CD4-positive, alpha-beta T cell (primary cell): Measurements from ENCODE around the gene HLCS. TPM values are rescaled to one million over a fixed set of nuclear protein-coding genes. Genes with fewer than 3 reads are reported as not detected.

ENCODE experiments used
- ATAC-seq: fragments of 200-7000 bp; cut with Tn5 transposase; one replicate; pipeline ENCODE4 v1.10.0; 2022; ENCODE audit warnings: mild to moderate bottlenecking; ENCODE audit not compliant: poor library complexity
- CTCF ChIA-PET: fragments of 350-600 bp; sonication (Branson Sonifier 250); formaldehyde crosslinking; loops from one replicate; lab custom pipeline; 2021; ENCODE audit warnings: antibody characterized with exemption, inconsistent platforms; lab: Charles Lee
- POLR2A ChIA-PET: fragments of 350-600 bp; sonication (Branson Sonifier 250); formaldehyde crosslinking; loops from one replicate; lab custom pipeline; 2021; ENCODE audit warnings: antibody characterized with exemption, inconsistent platforms; lab: Charles Lee
- DNase-seq, 14 experiments: peaks; one replicate each; pipeline ENCODE4 v3.0.0-alpha.2; 2013 to 2020; ENCODE audit warnings: mixed read lengths in 2 of 14
- H3K27ac ChIP-seq, 2 donors: one replicate each; pipeline versions ENCODE4 v1.5.1 to v1.7.0; 2013; ENCODE audit warnings: low read length in 2 of 2, low read depth in 1 of 2, mild to moderate bottlenecking in 1 of 2
- H3K27me3 ChIP-seq, 2 experiments: 1 replicate in 1 of 2; 2 replicates in 1 of 2; pipeline versions ENCODE4 v1.6.1 to v1.7.0; 2013; ENCODE audit warnings: low read length in 2 of 2, control low read depth in 1 of 2, mild to moderate bottlenecking in 1 of 2, moderate library complexity in 1 of 2; ENCODE audit not compliant: insufficient read depth in 2 of 2, control insufficient read depth in 1 of 2
- H3K36me3 ChIP-seq: one replicate; pipeline ENCODE4 v1.6.1; 2013; ENCODE audit warnings: low read length, control low read depth; ENCODE audit not compliant: insufficient read depth
- H3K4me1 ChIP-seq: one replicate; pipeline ENCODE4 v1.6.1; 2013; ENCODE audit warnings: low read length, control low read depth; ENCODE audit not compliant: insufficient read depth
- H3K4me3 ChIP-seq: one replicate; pipeline ENCODE4 v1.5.1; 2013; ENCODE audit warnings: mild to moderate bottlenecking, low read length, moderate library complexity
- H3K9me3 ChIP-seq, 2 experiments: 1 replicate in 1 of 2; 2 replicates in 1 of 2; pipeline versions ENCODE4 v1.6.1 to v1.7.0; 2013; ENCODE audit warnings: low read length in 2 of 2, mild to moderate bottlenecking in 2 of 2, control low read depth in 1 of 2, moderate library complexity in 1 of 2; ENCODE audit not compliant: control insufficient read depth in 1 of 2, insufficient read depth in 1 of 2
- H3K27ac Mint-ChIP-seq: one replicate; pipeline ENCODE4 v1.8.0; 2020; ENCODE audit warnings: mixed read lengths
- H3K27me3 Mint-ChIP-seq: one replicate; pipeline ENCODE4 v1.8.0; 2021; ENCODE audit warnings: mixed read lengths
- H3K36me3 Mint-ChIP-seq: one replicate; pipeline ENCODE4 v1.8.0; 2021; ENCODE audit warnings: low read depth, mixed read lengths
- H3K4me1 Mint-ChIP-seq: one replicate; pipeline ENCODE4 v1.8.0; 2021; ENCODE audit warnings: low read depth, mixed read lengths
- H3K4me3 Mint-ChIP-seq: one replicate; pipeline ENCODE4 v1.8.0; 2020; ENCODE audit warnings: mild to moderate bottlenecking, mixed read lengths
- H3K9me3 Mint-ChIP-seq: one replicate; pipeline ENCODE4 v1.8.0; 2020; ENCODE audit warnings: mixed read lengths
- CTCF ChIP-seq: fragments of 200-600 bp; IDR thresholded peaks from one replicate; pipeline ENCODE4 v1.8.0; 2022; ENCODE audit warnings: antibody characterized with exemption, mild to moderate bottlenecking
- intact Hi-C, 2 experiments: fragments of 100-400 bp; cut with DNase I in 1 of 2; cut with micrococcal nuclease in 1 of 2; formaldehyde crosslinking; loops; one replicate each; pipeline versions ENCODE4 v1.15.1 to v1.9.0; 2023 to 2025; cut with DNase I, micrococcal nuclease
- total RNA-seq, 174 experiments: library from RNA in 2 of 174; stranded (reverse) in 2 of 174; gene quantifications; one replicate each; pipeline ENCODE4 v1.2.3 and lab custom pipeline; 2021 to 2026

Gene HLCS
- total RNA-seq, 2 experiments from 2014 or later, result 8.1 to 10.0 TPM

- H3K4me1 ChIP-seq, result no peaks in the 10 kb centered on the region
- Mint-ChIP-seq H3K4me3 (no peak overlapping the region), H3K9me3 (no peaks in the 10 kb centered on the region), H3K36me3 (peaks cover 5% of the 10 kb centered on the region), H3K27me3 (no peaks in the 10 kb centered on the region), H3K4me1 (peaks cover 11% of the 10 kb centered on the region), H3K27ac (no peak overlapping the region)
- ChIA-PET POLR2A (no interaction called here), CTCF (no interaction called here)
- H3K9me3 ChIP-seq, result peaks cover 0 to 6% of the 10 kb centered on the region in 2 experiments
- H3K27me3 ChIP-seq, result no peaks in the 10 kb centered on the region
- H3K4me3 ChIP-seq, result no peak overlapping the region
- no peak for ATAC-seq
- no peaks in the 10 kb centered on the region for H3K36me3 ChIP-seq
- intact Hi-C loops, result no loop called here
- no peak for TF ChIP-seq CTCF
- DNase-seq, result no peak
- H3K27ac ChIP-seq, result no peak overlapping the region
Observed at GRCh38 chr21:36915696-36916245, 50.7 kb downstream of the HLCS start.

GRCh38 chr21:36915014-36915695, 51.3 kb downstream of the HLCS start:
- no peak overlapping the region for H3K27ac Mint-ChIP-seq
- ATAC-seq, result no peak
- H3K4me3 Mint-ChIP-seq, result no peak overlapping the region
- no peaks in the 10 kb centered on the region for H3K9me3 Mint-ChIP-seq
- peaks cover 0 to 6% of the 10 kb centered on the region in 2 experiments for H3K9me3 ChIP-seq
- H3K27ac ChIP-seq, result no peak overlapping the region
- POLR2A ChIA-PET, result no interaction called here
- no peak for TF ChIP-seq CTCF
- no peaks in the 10 kb centered on the region for H3K27me3 Mint-ChIP-seq
- peaks cover 11% of the 10 kb centered on the region for H3K4me1 Mint-ChIP-seq
- DNase-seq, result no peak
- CTCF ChIA-PET, result no interaction called here
- peaks cover 5% of the 10 kb centered on the region for H3K36me3 Mint-ChIP-seq
- H3K36me3 ChIP-seq, result no peaks in the 10 kb centered on the region
- no peaks in the 10 kb centered on the region for H3K4me1 ChIP-seq
- intact Hi-C loops, result no loop called here
- H3K27me3 ChIP-seq, result no peaks in the 10 kb centered on the region
- no peak overlapping the region for H3K4me3 ChIP-seq

GRCh38 chr21:36914244-36915013, 52.0 kb downstream of the HLCS start:
- DNase-seq, result no peak
- Mint-ChIP-seq H3K36me3 (peaks cover 5% of the 10 kb centered on the region), H3K27me3 (no peaks in the 10 kb centered on the region), H3K4me1 (peaks cover 17% of the 10 kb centered on the region), H3K9me3 (no peaks in the 10 kb centered on the region), H3K27ac (no peak overlapping the region), H3K4me3 (no peak overlapping the region)
- ChIA-PET POLR2A (no interaction called here), CTCF (no interaction called here)
- H3K27me3 ChIP-seq, result no peaks in the 10 kb centered on the region
- no peak for TF ChIP-seq CTCF
- no peaks in the 10 kb centered on the region for H3K36me3 ChIP-seq
- ATAC-seq, result no peak
- H3K4me1 ChIP-seq, result no peaks in the 10 kb centered on the region
- H3K4me3 ChIP-seq, result no peak overlapping the region
- no peak overlapping the region for H3K27ac ChIP-seq
- H3K9me3 ChIP-seq, result peaks cover 0 to 6% of the 10 kb centered on the region in 2 experiments
- intact Hi-C loops, result no loop called here
